ENCODE measurements around the gene SFMBT2. TPM values are rescaled to one million over a fixed set of nuclear protein-coding genes. Genes with fewer than 3 reads are reported as not detected.

SFMBT2 gene
- total and polyA plus RNA-seq, 2 of the 4 experiments (the other 2 are of a cell fraction), result 0.70 to 1.3 TPM

DNA sequence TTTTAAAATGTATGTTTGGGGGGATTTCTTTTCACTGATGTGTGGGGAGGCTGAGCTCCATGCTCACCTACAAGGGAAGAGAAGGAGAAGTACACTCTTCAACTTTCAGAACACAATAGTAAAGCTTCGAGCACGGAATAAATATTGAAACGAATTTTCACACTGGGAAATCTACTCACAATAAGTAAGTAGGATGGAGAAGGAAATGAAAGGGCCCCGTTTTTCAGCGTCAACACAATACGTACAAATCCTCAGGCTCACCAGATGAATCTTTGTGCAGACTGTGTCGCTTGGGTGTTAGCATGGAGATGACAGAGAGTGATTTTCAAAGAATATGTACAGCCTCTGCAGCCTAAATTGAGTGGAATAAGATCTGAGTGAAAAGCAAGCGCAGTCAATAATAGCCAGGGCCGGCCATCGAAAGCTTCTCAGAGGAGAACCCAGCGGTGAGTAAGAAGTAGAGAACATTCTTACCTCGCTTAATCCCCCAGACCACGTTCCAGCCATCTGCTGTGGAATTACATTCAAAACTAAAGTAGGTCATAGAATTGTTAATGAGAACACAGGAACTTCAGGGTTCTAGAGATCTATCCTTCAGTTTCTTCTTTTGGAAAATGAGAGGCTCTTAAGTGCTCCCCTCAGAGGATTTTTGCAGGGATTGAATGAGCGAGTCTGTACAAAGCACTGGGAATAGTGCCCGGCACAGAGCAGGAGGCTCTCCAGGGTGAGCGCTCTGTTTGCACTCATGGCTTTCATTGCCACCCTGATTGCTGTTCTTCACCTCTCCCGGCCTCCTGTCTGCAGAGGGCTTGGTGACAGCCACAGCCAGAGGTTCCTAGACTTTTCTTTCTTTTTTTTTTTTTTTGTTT lies 292.8 kb downstream of the SFMBT2 start:
- no CpG with 5 or more reads among the region's 17 CpGs for WGBS, 2 experiments (ENCODE audit: extremely low coverage in 2 of 2, insufficient read length in 1 of 2)
- no peaks in the 10 kb centered on the region for H3K79me1 ChIP-seq (ENCODE audit: low read depth in 1 of 2, low read length in 2 of 2)
- no peak for DNase-seq
- H3K56ac ChIP-seq (ENCODE audit: extremely low read depth, insufficient read depth, low read length), result no peak overlapping the region
- intact Hi-C loops (cut with micrococcal nuclease) (no loop called here), in situ Hi-C loops (cut with MboI; ENCODE audit: low sequenced_read_pairs) (no loop called here), dilution Hi-C loops (cut with HindIII; ENCODE audit: low sequenced_read_pairs, unreplicated experiment) (no loop called here)
- no peak overlapping the region for H3K4me3 ChIP-seq (ENCODE audit: insufficient read depth, low read depth, low read length)
- H3K4ac ChIP-seq (ENCODE audit: low read depth, low read length), result no peak overlapping the region
- H3K18ac ChIP-seq (ENCODE audit: low read depth, low read length), result no peak overlapping the region
- no peaks in the 10 kb centered on the region; the same call in 1 of the 2 replicates for H3K27me3 ChIP-seq (ENCODE audit: control insufficient read depth, insufficient read depth, low read length)
- ATAC-seq (ENCODE audit: low read depth), result no peak
- BruUV-seq (replicated peaks), result no TSS peak
- no peak overlapping the region for H2BK20ac ChIP-seq (ENCODE audit: low read depth, low read length)
- H3K4me2 ChIP-seq (ENCODE audit: low read depth, low read length), result no peak overlapping the region
- no peak overlapping the region for H3K9ac ChIP-seq (ENCODE audit: low read depth, low read length)
- no peak overlapping the region for H3K23ac ChIP-seq (ENCODE audit: low read depth, low read length)
- H2AK5ac ChIP-seq (ENCODE audit: low read depth, low read length), result no peak overlapping the region
- H4K91ac ChIP-seq (ENCODE audit: insufficient read depth, low read depth, low read length), result no peak overlapping the region
- no peak overlapping the region for H2BK5ac ChIP-seq (ENCODE audit: low read depth, low read length, poor library complexity, severe bottlenecking)
- no peak overlapping the region for H4K8ac ChIP-seq (ENCODE audit: low read depth in 2 of 2, low read length in 2 of 2)
- H4K5ac ChIP-seq (ENCODE audit: low read depth, low read length), result no peak overlapping the region
- H2AK9ac ChIP-seq (replicated peaks; ENCODE audit: low read depth, low read length, poor library complexity), result no peak overlapping the region
- ChIA-PET CTCF (no interaction called here), POLR2A (ENCODE audit: unreplicated experiment) (no interaction called here)
- no peak overlapping the region for H2BK120ac ChIP-seq (ENCODE audit: low read depth, low read length)
- H3K9me1 ChIP-seq (ENCODE audit: insufficient read depth, low read length), result no peaks in the 10 kb centered on the region
- no peak overlapping the region for H2AFZ ChIP-seq (replicated peaks; ENCODE audit: low read length, poor library complexity)
- TF ChIP-seq BHLHE40 (IDR thresholded peaks at IDR 0.05; ENCODE audit: low read depth, low read length) (no peak), CHD1 (IDR thresholded peaks at IDR 0.05; ENCODE audit: low read depth, low read length) (no peak), POLR2A (IDR thresholded peaks at IDR 0.05; ENCODE audit: low read depth, low read length) (no peak), RAD21 (IDR thresholded peaks at IDR 0.05; ENCODE audit: low read length) (no peak), RFX5 (IDR thresholded peaks at IDR 0.05; ENCODE audit: low read depth, low read length) (no peak), MXI1 (IDR thresholded peaks at IDR 0.05; ENCODE audit: borderline replicate concordance, low read depth, low read length) (no peak), RCOR1 (IDR thresholded peaks at IDR 0.05; ENCODE audit: insufficient replicate concordance, low read length) (no peak), CTCF (conservative IDR thresholded peaks at IDR 0.05; ENCODE audit: low read depth, low read length) (no peak), MAZ (IDR thresholded peaks at IDR 0.05; ENCODE audit: borderline replicate concordance, low read depth, low read length) (no peak)
- H3K27ac ChIP-seq (ENCODE audit: insufficient read depth, low read length), result no peak overlapping the region
- H3K36me3 ChIP-seq (ENCODE audit: control insufficient read depth, insufficient read depth, low read length), result no peaks in the 10 kb centered on the region
- no peaks in the 10 kb centered on the region for H4K20me1 ChIP-seq (ENCODE audit: insufficient read depth, low read length)
- H3K4me1 ChIP-seq (ENCODE audit: control insufficient read depth, insufficient read depth, low read length), result no peaks in the 10 kb centered on the region
- no peak overlapping the region for H3K14ac ChIP-seq (replicated peaks; ENCODE audit: low read depth, low read length)
- H2BK15ac ChIP-seq (ENCODE audit: low read depth, low read length), result no peak overlapping the region
- no peaks in the 10 kb centered on the region for H3K9me3 ChIP-seq (ENCODE audit: control insufficient read depth, insufficient read depth, low read length)

All from IMR-90 (cell line).